Vagina (tissue), 2 donors: ENCODE data around the gene EGLN2.
"Not testable (repeated sequence)": the region's sequence is repeated elsewhere in the genome, so short reads cannot be mapped to it uniquely, and the experiment has no call there.

Experiments used
- POLR2A ChIP-seq, 2 donors: fragments of 450-650 bp; IDR thresholded peaks; one replicate each; pipeline ENCODE4 v1.6.1; 2017; ENCODE audit warnings: antibody characterized with exemption in 2 of 2, mild to moderate bottlenecking in 2 of 2, moderate library complexity in 2 of 2
- POLR2AphosphoS5 ChIP-seq, 2 donors: sonication (generic); formaldehyde crosslinking; IDR thresholded peaks; one replicate each; pipeline ENCODE4 v1.9.0; 2017; ENCODE audit warnings: antibody characterized with exemption in 2 of 2, mild to moderate bottlenecking in 2 of 2, low read depth in 1 of 2; ENCODE audit not compliant: insufficient read depth in 1 of 2
- TF ChIP-seq, protein P1 (sequence below), 3 experiments: fragments of 450-650 bp in 2 of 3; fragments of 200-600 bp in 1 of 3; sonication (generic) in 1 of 3; IDR thresholded peaks; one replicate each; pipeline ENCODE4 v1.5.1; 2017 to 2019; ENCODE audit warnings: antibody characterized with exemption in 3 of 3, mild to moderate bottlenecking in 2 of 3, moderate library complexity in 2 of 3

DNA sequence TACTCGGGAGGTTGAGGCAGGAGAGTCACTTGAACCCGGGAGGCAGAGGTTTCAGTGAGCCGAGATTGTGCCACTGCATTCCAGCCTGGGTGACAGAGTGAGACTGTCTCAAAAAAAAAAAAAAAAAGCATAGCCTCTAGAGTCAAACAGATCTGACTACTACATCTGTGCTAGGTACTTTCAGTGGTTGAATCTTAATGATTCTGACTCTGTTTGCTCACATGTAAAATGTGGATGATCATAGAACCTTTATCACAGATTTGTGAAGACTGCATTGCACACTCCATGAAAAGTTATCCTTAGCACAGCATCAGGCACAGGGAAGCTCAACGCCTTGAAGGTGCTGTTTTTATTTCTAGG lies 33.4 kb downstream of the EGLN2 start:
- TF ChIP-seq, protein P1, sequence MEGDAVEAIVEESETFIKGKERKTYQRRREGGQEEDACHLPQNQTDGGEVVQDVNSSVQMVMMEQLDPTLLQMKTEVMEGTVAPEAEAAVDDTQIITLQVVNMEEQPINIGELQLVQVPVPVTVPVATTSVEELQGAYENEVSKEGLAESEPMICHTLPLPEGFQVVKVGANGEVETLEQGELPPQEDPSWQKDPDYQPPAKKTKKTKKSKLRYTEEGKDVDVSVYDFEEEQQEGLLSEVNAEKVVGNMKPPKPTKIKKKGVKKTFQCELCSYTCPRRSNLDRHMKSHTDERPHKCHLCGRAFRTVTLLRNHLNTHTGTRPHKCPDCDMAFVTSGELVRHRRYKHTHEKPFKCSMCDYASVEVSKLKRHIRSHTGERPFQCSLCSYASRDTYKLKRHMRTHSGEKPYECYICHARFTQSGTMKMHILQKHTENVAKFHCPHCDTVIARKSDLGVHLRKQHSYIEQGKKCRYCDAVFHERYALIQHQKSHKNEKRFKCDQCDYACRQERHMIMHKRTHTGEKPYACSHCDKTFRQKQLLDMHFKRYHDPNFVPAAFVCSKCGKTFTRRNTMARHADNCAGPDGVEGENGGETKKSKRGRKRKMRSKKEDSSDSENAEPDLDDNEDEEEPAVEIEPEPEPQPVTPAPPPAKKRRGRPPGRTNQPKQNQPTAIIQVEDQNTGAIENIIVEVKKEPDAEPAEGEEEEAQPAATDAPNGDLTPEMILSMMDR (IDR thresholded peaks at IDR 0.05) = not testable (repeated sequence)
- TF ChIP-seq POLR2A (IDR thresholded peaks at IDR 0.05); POLR2AphosphoS5 (IDR thresholded peaks at IDR 0.05; ENCODE audit: insufficient read depth in 1 of 2, low read depth in 1 of 2): not testable (repeated sequence)
